Activated CD4-positive, alpha-beta T cell treated with anti-CD3 and anti-CD28 coated beads, Interleukin-2, Interleukin-6, amounts not matched to agents 100 ng/mL and 50 ng/mL, durations not matched to agents 16 hours and 8 hours (primary cell): ENCODE results near the gene CNTFR.

Experiments
- DNase-seq: peaks from one replicate; pipeline ENCODE4 v3.0.0-alpha.2; 2020

The CNTFR gene

GRCh38 chr9:34522091-34522887, 67.2 kb downstream of the CNTFR start:
- DNase-seq, result no peak

GRCh38 chr9:34521406-34522045, 68.0 kb downstream of the CNTFR start:
- no peak for DNase-seq

- no peak for DNase-seq
These were observed 68.8 kb downstream of the CNTFR start for GRCh38 chr9:34520505-34521385.

GRCh38 chr9:34520096-34520495, 69.4 kb downstream of the CNTFR start:
- no peak for DNase-seq

GRCh38 chr9:34519321-34520020, 70.1 kb downstream of the CNTFR start:
- no peak for DNase-seq

- DNase-seq, result no peak
These were observed 70.6 kb downstream of the CNTFR start for GRCh38 chr9:34518896-34519295.

- DNase-seq, result no peak
These were observed 71.4 kb downstream of the CNTFR start for GRCh38 chr9:34518110-34518616.

GRCh38 chr9:34517185-34517584, 72.3 kb downstream of the CNTFR start:
- DNase-seq, result no peak

GRCh38 chr9:34515959-34516358, 73.6 kb downstream of the CNTFR start:
- no peak for DNase-seq

- no peak for DNase-seq
These were observed 74.7 kb downstream of the CNTFR start for GRCh38 chr9:34514816-34515215.

- DNase-seq, result no peak
These were observed 75.1 kb downstream of the CNTFR start for GRCh38 chr9:34514401-34514800.

- DNase-seq, result no peak
These were observed 75.8 kb downstream of the CNTFR start for GRCh38 chr9:34513567-34514214.

GRCh38 chr9:34512131-34513078, 77.1 kb downstream of the CNTFR start:
- DNase-seq, result no peak

- no peak for DNase-seq
These were observed 78.7 kb downstream of the CNTFR start for GRCh38 chr9:34510497-34511468.

GRCh38 chr9:34508951-34509350, 80.6 kb downstream of the CNTFR start:
- no peak for DNase-seq

- no peak for DNase-seq
These were observed 81.1 kb downstream of the CNTFR start for GRCh38 chr9:34508463-34508862.

GRCh38 chr9:34507966-34508365, 81.6 kb downstream of the CNTFR start:
- DNase-seq, result no peak

- DNase-seq, result no peak
These were observed 82.0 kb downstream of the CNTFR start for GRCh38 chr9:34507556-34507955.

- DNase-seq, result no peak
These were observed 82.9 kb downstream of the CNTFR start for GRCh38 chr9:34506623-34507022.
